H1 (cell line): Measurements from ENCODE around the gene ELANE. TPM values are rescaled to one million over a fixed set of nuclear protein-coding genes. Genes with fewer than 3 reads are reported as not detected.

Experiments
- CTCF ChIA-PET: fragments of 300-600 bp; sonication (Branson Sonifier 250); formaldehyde crosslinking; loops from one replicate; lab custom pipeline; 2021; ENCODE audit not compliant: partially characterized antibody; lab: Charles Lee
- POLR2A ChIA-PET: fragments of 300-600 bp; sonication (Branson Sonifier 250); formaldehyde crosslinking; loops from one replicate; lab custom pipeline; 2021; ENCODE audit warnings: inconsistent platforms; ENCODE audit not compliant: partially characterized antibody; lab: Charles Lee
- DNase-seq, 2 experiments: peaks; one replicate each; pipeline versions ENCODE4 v3.0.0 to v3.0.0-alpha.2; 2010 to 2022; ENCODE audit warnings: low spot score in 2 of 2, low read depth in 1 of 2, mixed read lengths in 1 of 2
- FAIRE-seq: peaks from 2 replicates; lab custom pipeline; 2011; peaks lifted over from hg19 to GRCh38; lab: Jason Lieb, UNC
- H2AFZ ChIP-seq: 2 replicates; pipeline ENCODE4 v1.8.1; 2012; ENCODE audit warnings: low read length, inconsistent platforms
- H2AK5ac ChIP-seq: 2 replicates; pipeline ENCODE4 v1.6.1; 2013; ENCODE audit warnings: low read depth, low read length
- H2BK120ac ChIP-seq: replicated peaks from 2 replicates; pipeline ENCODE3; 2013; ENCODE audit warnings: low read depth, low read length, inconsistent platforms
- H2BK12ac ChIP-seq: 2 replicates; pipeline ENCODE4 v1.6.1; 2013; ENCODE audit warnings: low read depth, low read length
- H2BK15ac ChIP-seq: 2 replicates; pipeline ENCODE4 v1.6.1; 2013; ENCODE audit warnings: low read length
- H2BK20ac ChIP-seq: 2 replicates; pipeline ENCODE4 v1.6.1; 2013; ENCODE audit warnings: low read length
- H2BK5ac ChIP-seq: 2 replicates; pipeline ENCODE4 v1.6.1; 2013; ENCODE audit warnings: low read depth, low read length
- H3K14ac ChIP-seq: 2 replicates; pipeline ENCODE4 v1.6.1; 2013; ENCODE audit warnings: inconsistent platforms; ENCODE audit not compliant: insufficient read length
- H3K18ac ChIP-seq: 2 replicates; pipeline ENCODE4 v1.6.1; 2013; ENCODE audit warnings: low read length; ENCODE audit errors: extremely low read depth
- H3K23ac ChIP-seq: 2 replicates; pipeline ENCODE4 v1.6.1; 2013; ENCODE audit warnings: inconsistent platforms; ENCODE audit not compliant: insufficient read length
- H3K23me2 ChIP-seq: 2 replicates; pipeline ENCODE4 v1.6.1; 2013; ENCODE audit warnings: low read depth, low read length
- H3K27ac ChIP-seq: 2 replicates; pipeline ENCODE4 v1.6.1; 2011; ENCODE audit warnings: low read depth, low read length, inconsistent platforms
- H3K27me3 ChIP-seq, 4 experiments: replicated peaks in 1 of 4; 1 replicate in 1 of 4; 2 replicates in 3 of 4; pipeline versions ENCODE4 v1.6.1 to v1.8.1; 2011 to 2013; ENCODE audit warnings: low read length in 3 of 4, mild to moderate bottlenecking in 3 of 4, inconsistent platforms in 2 of 4, mixed read lengths in 2 of 4, moderate library complexity in 1 of 4; ENCODE audit not compliant: control insufficient read depth in 3 of 4, insufficient read depth in 3 of 4; ENCODE audit errors: extremely low read depth in 1 of 4
- H3K36me3 ChIP-seq, 4 experiments: 2 replicates each; pipeline versions ENCODE4 v1.6.1 to v1.8.1; 2011 to 2013; ENCODE audit warnings: mild to moderate bottlenecking in 4 of 4, low read length in 3 of 4, moderate library complexity in 2 of 4, control low read depth in 1 of 4, inconsistent platforms in 1 of 4; ENCODE audit not compliant: insufficient read depth in 4 of 4, control insufficient read depth in 2 of 4
- H3K4ac ChIP-seq: replicated peaks from 2 replicates; pipeline ENCODE3; 2013; ENCODE audit warnings: low read length, low read depth, mixed read lengths, inconsistent platforms; ENCODE audit not compliant: insufficient read length
- H3K4me1 ChIP-seq, 4 experiments: replicated peaks in 1 of 4; 1 replicate in 1 of 4; 2 replicates in 3 of 4; pipeline versions ENCODE4 v1.6.1 to v1.8.1; 2011 to 2013; ENCODE audit warnings: low read length in 3 of 4, inconsistent platforms in 2 of 4, mixed read lengths in 1 of 4; ENCODE audit not compliant: insufficient read depth in 4 of 4, control insufficient read depth in 3 of 4
- H3K4me2 ChIP-seq, 2 experiments: 2 replicates each; pipeline versions ENCODE4 v1.6.1 to v1.8.1; 2011 to 2013; ENCODE audit warnings: low read depth in 2 of 2, low read length in 2 of 2, control low read depth in 1 of 2, inconsistent platforms in 1 of 2, mild to moderate bottlenecking in 1 of 2; ENCODE audit not compliant: insufficient read depth in 1 of 2
- H3K4me3 ChIP-seq, 4 experiments: fragments of 200-600, 300-600 bp in 1 of 4; sonication (generic), shearing (Covaris generic), sonication (Bioruptor Twin) in 1 of 4; 2 replicates each; pipeline versions ENCODE4 v1.5.1 to v1.8.1; 2011 to 2016; ENCODE audit warnings: low read length in 4 of 4, low read depth in 3 of 4, control low read depth in 2 of 4, inconsistent platforms in 2 of 4, mild to moderate bottlenecking in 2 of 4, mixed read lengths in 1 of 4, moderate library complexity in 1 of 4; ENCODE audit not compliant: insufficient read depth in 2 of 4; ENCODE audit errors: extremely low read depth in 1 of 4
- H3K56ac ChIP-seq: replicated peaks from 2 replicates; pipeline ENCODE3; 2013; ENCODE audit warnings: low read depth, mild to moderate bottlenecking, mixed read lengths, low read length, inconsistent platforms; ENCODE audit not compliant: insufficient read length
- H3K79me1 ChIP-seq: 2 replicates; pipeline ENCODE4 v1.6.1; 2013; ENCODE audit warnings: low read depth, low read length, control low read depth
- H3K79me2 ChIP-seq, 2 experiments: 2 replicates each; pipeline versions ENCODE4 v1.6.1 to v1.8.1; 2012 to 2013; ENCODE audit warnings: low read length in 2 of 2, mild to moderate bottlenecking in 2 of 2, inconsistent platforms in 1 of 2; ENCODE audit not compliant: insufficient read depth in 2 of 2, control insufficient read depth in 1 of 2
- H3K9ac ChIP-seq, 4 experiments: replicated peaks in 1 of 4; 1 replicate in 1 of 4; 2 replicates in 3 of 4; pipeline versions ENCODE4 v1.6.1 to v1.8.1; 2011 to 2013; ENCODE audit warnings: low read depth in 3 of 4, low read length in 3 of 4, control low read depth in 2 of 4, mild to moderate bottlenecking in 2 of 4, moderate library complexity in 2 of 4, inconsistent platforms in 1 of 4; ENCODE audit errors: extremely low read depth in 1 of 4
- H3K9me3 ChIP-seq, 2 experiments: 2 replicates each; pipeline versions ENCODE4 v1.6.1 to v1.8.1; 2012 to 2013; ENCODE audit warnings: mild to moderate bottlenecking in 2 of 2, moderate library complexity in 2 of 2, control low read depth in 1 of 2, inconsistent platforms in 1 of 2, low read depth in 1 of 2, low read length in 1 of 2, mixed read lengths in 1 of 2; ENCODE audit not compliant: insufficient read depth in 2 of 2
- H4K20me1 ChIP-seq, 2 experiments: replicated peaks in 1 of 2; 2 replicates each; pipeline versions ENCODE3 to v1.8.1; 2011 to 2013; ENCODE audit warnings: inconsistent platforms in 2 of 2, low read length in 2 of 2, mild to moderate bottlenecking in 1 of 2; ENCODE audit not compliant: insufficient read depth in 2 of 2, control insufficient read depth in 1 of 2
- H4K5ac ChIP-seq: 2 replicates; pipeline ENCODE4 v1.6.1; 2013; ENCODE audit warnings: low read length, low read depth, mixed read lengths, inconsistent platforms; ENCODE audit not compliant: insufficient read length
- H4K8ac ChIP-seq: 2 replicates; pipeline ENCODE4 v1.8.0; 2013; ENCODE audit warnings: mild to moderate bottlenecking, moderate library complexity, low read length, inconsistent platforms; ENCODE audit not compliant: insufficient read depth; ENCODE audit errors: extremely low read depth
- H4K91ac ChIP-seq: replicated peaks from 2 replicates; pipeline ENCODE3; 2013; ENCODE audit warnings: low read length, mixed read lengths, inconsistent platforms; ENCODE audit not compliant: insufficient read length
- ASH2L ChIP-seq: fragments of 200-600, 300-600 bp; sonication (generic); IDR thresholded peaks from one replicate; pipeline ENCODE4 v1.7.1; 2017; ENCODE audit warnings: low read length
- CBX5 ChIP-seq: fragments of 300-800, 300-1000 bp; sonication (generic); IDR thresholded peaks from 2 replicates; pipeline ENCODE4 v1.7.1; 2016; ENCODE audit warnings: antibody characterized with exemption, low read length, low read depth
- CTCF ChIP-seq, 3 experiments: IDR thresholded peaks; 1 replicate in 2 of 3; 2 replicates in 1 of 3; pipeline versions ENCODE4 v1.5.1 to v1.6.1; 2011; ENCODE audit warnings: low read length in 3 of 3, mild to moderate bottlenecking in 3 of 3, inconsistent platforms in 2 of 3, low read depth in 1 of 3, moderate library complexity in 1 of 3; ENCODE audit not compliant: insufficient read depth in 1 of 3; ENCODE audit errors: control extremely low read depth in 1 of 3
- GTF2F1 ChIP-seq: IDR thresholded peaks from 2 replicates; pipeline ENCODE4 v1.6.1; 2012; ENCODE audit warnings: low read depth, low read length, improper control_type of control experiment, borderline replicate concordance
- JUN ChIP-seq: IDR thresholded peaks from 2 replicates; pipeline ENCODE4 v1.6.1; 2011; ENCODE audit warnings: low read depth, mild to moderate bottlenecking, improper control_type of control experiment, low read length
- PHF8 ChIP-seq: fragments of 200-600 bp; sonication (generic); conservative IDR thresholded peaks from 2 replicates; pipeline ENCODE4 v1.7.1; 2012; ENCODE audit warnings: low read depth, mild to moderate bottlenecking, inconsistent platforms, low read length, moderate library complexity
- POLR2A ChIP-seq, 2 experiments: IDR thresholded peaks; 1 replicate in 1 of 2; 2 replicates in 1 of 2; pipeline ENCODE4 v1.6.1; 2011; ENCODE audit warnings: low read depth in 2 of 2, low read length in 2 of 2, mild to moderate bottlenecking in 2 of 2; ENCODE audit errors: control extremely low read depth in 1 of 2
- RNF2 ChIP-seq: fragments of 200-900, 300-1000 bp; sonication (generic); IDR thresholded peaks from 2 replicates; pipeline ENCODE4 v1.7.1; 2016; ENCODE audit warnings: borderline replicate concordance, low read depth, mild to moderate bottlenecking, antibody characterized with exemption, low read length; ENCODE audit not compliant: poor library complexity, severe bottlenecking; ENCODE audit errors: missing control alignments
- SAP30 ChIP-seq: fragments of 300-600 bp; sonication (generic); IDR thresholded peaks from 2 replicates; pipeline ENCODE4 v1.7.1; 2012; ENCODE audit warnings: low read length, moderate library complexity, mild to moderate bottlenecking, inconsistent platforms; ENCODE audit not compliant: insufficient read depth, insufficient replicate concordance
- SIX5 ChIP-seq: IDR thresholded peaks from 2 replicates; pipeline ENCODE4 v1.6.1; 2011; ENCODE audit warnings: mild to moderate bottlenecking, low read depth, low read length
- TAF1 ChIP-seq: IDR thresholded peaks from 2 replicates; pipeline ENCODE4 v1.6.1; 2011; ENCODE audit warnings: mild to moderate bottlenecking, low read depth, low read length
- TEAD4 ChIP-seq: IDR thresholded peaks from 2 replicates; pipeline ENCODE4 v1.6.1; 2012; ENCODE audit warnings: low read depth, low read length, inconsistent platforms, mixed read lengths
- WGBS, 2 experiments: shearing (Covaris generic) in 1 of 2; methylation state at CpG; one replicate each; pipeline versions ENCODE4 v1.1.6 to v1.1.7; 2013 to 2015; ENCODE audit warnings: low lambda C conversion rate in 2 of 2, mixed read lengths in 2 of 2, inconsistent platforms in 1 of 2, low coverage in 1 of 2, missing lambda C conversion rate in 1 of 2; ENCODE audit not compliant: insufficient replicate concordance in 2 of 2, insufficient coverage in 1 of 2, insufficient read length in 1 of 2; ENCODE audit errors: extremely low coverage in 1 of 2, missing lambda C conversion rate in 1 of 2; 5-methylcytosine and 5-hydroxymethylcytosine counted together
- polyA plus RNA-seq, 7 experiments: library from polyadenylated mRNA; depleted of rRNA in 3 of 7; stranded (reverse) in 5 of 7; unstranded in 2 of 7; fragments of >200 nt in 5 of 7; fragments of 200-250 nt in 2 of 7; gene quantifications; 1 replicate in 5 of 7; 2 replicates in 1 of 7; 4 replicates in 1 of 7; pipeline versions ENCODE4 v1.2.1 to v1.2.3, GENCODE V29; 2011 to 2013; ENCODE audit warnings: missing spikeins in 2 of 7, mixed read lengths in 2 of 7
- total RNA-seq: library from RNA; stranded (reverse); fragmentation: NEBNext Ultra II Directional; extraction: Animal tissue kit (Norgen Biotek cat#: 25700); gene quantifications from 2 replicates; pipeline ENCODE4 v1.2.1, GENCODE V29; 2021

ELANE gene
- total and polyA plus RNA-seq, 2 of the 8 experiments (the other 6 are each of a cell fraction or from before 2014, with no cell fraction given), result not detected

- no peak for FAIRE-seq
- no peak overlapping the region for H2BK120ac ChIP-seq
- H3K79me2 ChIP-seq, result no peaks in the 10 kb centered on the region
- no peaks in the 10 kb centered on the region for H3K23me2 ChIP-seq
- H3K9me3 ChIP-seq, result no peaks in the 10 kb centered on the region
- no peak overlapping the region for H3K9ac ChIP-seq
- H3K79me1 ChIP-seq, result no peaks in the 10 kb centered on the region
- H3K14ac ChIP-seq, result no peak overlapping the region
- H2AFZ ChIP-seq, result no peak overlapping the region
- H3K18ac ChIP-seq, result no peak overlapping the region
- POLR2A ChIA-PET, result no interaction called here
- H3K4me2 ChIP-seq, result no peak overlapping the region
- no peak overlapping the region for H3K4ac ChIP-seq
- no peak overlapping the region for H4K91ac ChIP-seq
- no peaks in the 10 kb centered on the region; a peak in 1 of 7 replicates for H3K27me3 ChIP-seq
- H4K20me1 ChIP-seq, result no peaks in the 10 kb centered on the region
- no peak overlapping the region for H3K23ac ChIP-seq
- no peak overlapping the region for H2AK5ac ChIP-seq
- H3K4me3 ChIP-seq, result no peak overlapping the region
- DNase-seq, result no peak
- no peak overlapping the region for H4K5ac ChIP-seq
- H2BK20ac ChIP-seq, result no peak overlapping the region
- H3K4me1 ChIP-seq, result no peaks in the 10 kb centered on the region
- no peak overlapping the region for H3K56ac ChIP-seq
- no peak overlapping the region for H2BK15ac ChIP-seq
- 88% methylated on average over 10 of the region's 67 CpGs; no CpG with 5 or more reads in 1 of the 2 experiments for WGBS, 2 experiments
- CTCF ChIA-PET, result no interaction called here
- H3K27ac ChIP-seq, result no peak overlapping the region
- H2BK12ac ChIP-seq, result no peak overlapping the region
- no peak overlapping the region for H4K8ac ChIP-seq
- H3K36me3 ChIP-seq, result no peaks in the 10 kb centered on the region
- no peak overlapping the region for H2BK5ac ChIP-seq
- TF ChIP-seq CTCF (IDR thresholded peaks at IDR 0.05; ENCODE audit: control extremely low read depth in 1 of 3, insufficient read depth in 1 of 3, low read depth in 1 of 3, low read length in 3 of 3) (no peak), CBX5 (no peak), ASH2L (no peak), PHF8 (no peak), JUN (no peak), TEAD4 (no peak), POLR2A (IDR thresholded peaks at IDR 0.05; ENCODE audit: control extremely low read depth in 1 of 2, low read depth in 2 of 2, low read length in 2 of 2) (no peak), GTF2F1 (no peak), SIX5 (no peak), TAF1 (no peak), RNF2 (no peak), SAP30 (no peak)
These were observed 997 bp downstream of the ELANE start for GRCh38 chr19:853014-853585.
